DND-41 (cell line): ENCODE results near the gene ATXN7.

Experiments
- EZH2 ChIP-seq: IDR thresholded peaks from 3 replicates; pipeline ENCODE4 v1.6.1; 2012; ENCODE audit warnings: borderline replicate concordance, low read depth, mild to moderate bottlenecking, moderate library complexity, low read length, inconsistent platforms; ENCODE audit not compliant: severe bottlenecking
- TF ChIP-seq, protein P1 (sequence below): IDR thresholded peaks from 2 replicates; pipeline ENCODE4 v1.5.1; 2012; ENCODE audit warnings: borderline replicate concordance, low read length, moderate library complexity, mild to moderate bottlenecking; ENCODE audit not compliant: poor library complexity, severe bottlenecking; ENCODE audit errors: extremely low read depth

DNA sequence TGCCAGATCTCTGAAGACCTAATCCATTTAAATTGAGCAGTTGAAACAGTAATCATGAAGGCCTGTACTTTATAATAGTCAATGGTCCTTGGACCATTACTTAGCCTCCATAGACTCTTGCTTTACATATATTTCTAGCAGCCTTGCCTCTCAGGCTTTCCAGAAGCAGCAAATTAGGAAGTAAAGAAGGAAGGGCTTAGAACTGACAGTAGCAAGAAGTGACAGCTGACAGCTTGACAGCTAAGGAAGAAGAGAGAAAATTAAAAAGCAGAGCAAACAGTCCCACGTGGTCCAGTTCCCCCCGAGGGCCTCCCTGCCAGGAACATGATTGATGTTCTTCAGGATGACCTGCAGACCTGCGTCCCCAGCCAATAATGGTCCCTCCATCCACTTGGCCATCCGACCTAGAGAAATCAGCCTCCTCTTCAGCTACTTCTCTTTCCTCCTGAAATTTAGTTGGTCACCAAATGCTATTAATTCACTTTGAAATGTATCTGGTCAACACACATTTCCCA, 174.6 kb downstream of the ATXN7 start:
- TF ChIP-seq, protein P1, sequence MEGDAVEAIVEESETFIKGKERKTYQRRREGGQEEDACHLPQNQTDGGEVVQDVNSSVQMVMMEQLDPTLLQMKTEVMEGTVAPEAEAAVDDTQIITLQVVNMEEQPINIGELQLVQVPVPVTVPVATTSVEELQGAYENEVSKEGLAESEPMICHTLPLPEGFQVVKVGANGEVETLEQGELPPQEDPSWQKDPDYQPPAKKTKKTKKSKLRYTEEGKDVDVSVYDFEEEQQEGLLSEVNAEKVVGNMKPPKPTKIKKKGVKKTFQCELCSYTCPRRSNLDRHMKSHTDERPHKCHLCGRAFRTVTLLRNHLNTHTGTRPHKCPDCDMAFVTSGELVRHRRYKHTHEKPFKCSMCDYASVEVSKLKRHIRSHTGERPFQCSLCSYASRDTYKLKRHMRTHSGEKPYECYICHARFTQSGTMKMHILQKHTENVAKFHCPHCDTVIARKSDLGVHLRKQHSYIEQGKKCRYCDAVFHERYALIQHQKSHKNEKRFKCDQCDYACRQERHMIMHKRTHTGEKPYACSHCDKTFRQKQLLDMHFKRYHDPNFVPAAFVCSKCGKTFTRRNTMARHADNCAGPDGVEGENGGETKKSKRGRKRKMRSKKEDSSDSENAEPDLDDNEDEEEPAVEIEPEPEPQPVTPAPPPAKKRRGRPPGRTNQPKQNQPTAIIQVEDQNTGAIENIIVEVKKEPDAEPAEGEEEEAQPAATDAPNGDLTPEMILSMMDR, result no peak
- TF ChIP-seq EZH2, result no peak
